ENCODE results near the gene SLC9B1.
"Not testable (repeated sequence)": the region's sequence is repeated elsewhere in the genome, so short reads cannot be mapped to it uniquely, and the experiment has no call there.

The SLC9B1 gene

GRCh38 chr4:102877477-102878106 is 141.9 kb downstream of the SLC9B1 start:
- DNase-seq: not testable (repeated sequence)

GRCh38 chr4:102871772-102872171 is 147.7 kb downstream of the SLC9B1 start:
- DNase-seq: no peak

DNA sequence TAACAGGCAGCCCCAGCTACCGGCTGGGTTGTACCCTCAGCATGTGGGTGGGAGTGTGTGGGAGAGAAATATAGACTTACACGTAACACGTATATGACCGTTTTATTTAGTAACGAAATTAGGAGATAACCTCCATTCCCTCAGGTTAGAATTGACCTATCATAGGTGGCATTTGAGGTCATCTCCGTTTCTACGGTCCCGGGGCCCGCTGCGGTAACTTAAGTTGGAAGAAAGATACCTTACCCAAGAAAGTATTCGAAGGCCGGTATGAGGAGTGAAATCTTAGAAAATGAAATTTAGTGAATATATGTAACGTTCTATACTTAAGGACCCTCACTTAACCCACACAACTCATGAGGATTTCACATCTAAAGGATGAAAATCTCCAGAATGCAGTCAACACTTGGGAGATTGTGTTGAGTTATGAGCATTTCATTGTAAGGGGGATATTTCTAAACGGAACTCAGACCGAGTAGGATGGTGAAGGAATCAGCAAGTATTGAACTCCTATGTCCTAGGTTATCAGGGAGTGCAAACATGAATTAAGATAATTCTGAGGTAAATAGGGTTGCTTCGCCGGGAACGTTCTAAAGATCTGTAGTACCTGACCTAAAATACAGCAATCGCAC is 149.8 kb downstream of the SLC9B1 start:
- DNase-seq: no peak

DNA sequence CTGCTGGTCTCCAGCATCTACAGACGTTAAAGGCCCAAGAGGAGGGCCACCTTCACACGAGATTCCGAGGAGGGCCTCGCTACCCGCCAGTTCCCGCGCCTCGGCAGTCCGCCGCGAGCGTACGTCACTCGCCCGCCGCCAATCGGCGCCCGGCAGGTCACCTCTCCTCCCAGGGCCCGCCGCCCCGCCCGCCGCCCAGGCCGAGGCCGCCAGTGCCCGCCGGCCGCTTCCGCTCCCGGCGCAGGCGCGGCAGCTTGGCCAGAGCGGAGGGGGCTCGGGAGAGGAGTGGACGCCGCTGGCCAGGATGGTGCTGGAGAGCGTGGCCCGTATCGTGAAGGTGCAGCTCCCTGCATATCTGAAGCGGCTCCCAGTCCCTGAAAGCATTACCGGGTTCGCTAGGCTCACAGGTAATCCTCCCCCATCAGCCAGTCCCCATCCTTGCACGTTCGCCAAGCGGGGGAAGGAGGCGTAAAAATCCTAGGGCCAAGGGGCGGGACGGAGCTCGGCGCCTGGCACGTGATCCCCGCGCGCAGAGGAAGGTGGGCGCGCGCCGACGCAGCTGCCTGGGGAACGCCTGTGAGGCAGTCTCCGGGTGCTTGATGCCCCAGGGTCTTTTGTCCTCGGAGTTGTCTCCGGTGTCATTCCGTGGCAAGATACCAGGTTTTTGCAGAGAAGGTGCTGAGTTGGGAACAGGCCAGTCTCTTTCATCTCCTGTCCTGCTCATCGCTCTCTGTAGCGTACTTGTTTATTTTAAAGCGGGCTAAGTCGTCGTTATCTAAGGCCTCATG is 150.5 kb downstream of the SLC9B1 start, which contains the start of gene CISD2:
TSS of gene CISD2 (plus strand) at position 212 of the 788 bp plus-strand sequence. CDS start at position 305, 93 bp downstream.
- peak; percentile 68 for DNase-seq

DNA sequence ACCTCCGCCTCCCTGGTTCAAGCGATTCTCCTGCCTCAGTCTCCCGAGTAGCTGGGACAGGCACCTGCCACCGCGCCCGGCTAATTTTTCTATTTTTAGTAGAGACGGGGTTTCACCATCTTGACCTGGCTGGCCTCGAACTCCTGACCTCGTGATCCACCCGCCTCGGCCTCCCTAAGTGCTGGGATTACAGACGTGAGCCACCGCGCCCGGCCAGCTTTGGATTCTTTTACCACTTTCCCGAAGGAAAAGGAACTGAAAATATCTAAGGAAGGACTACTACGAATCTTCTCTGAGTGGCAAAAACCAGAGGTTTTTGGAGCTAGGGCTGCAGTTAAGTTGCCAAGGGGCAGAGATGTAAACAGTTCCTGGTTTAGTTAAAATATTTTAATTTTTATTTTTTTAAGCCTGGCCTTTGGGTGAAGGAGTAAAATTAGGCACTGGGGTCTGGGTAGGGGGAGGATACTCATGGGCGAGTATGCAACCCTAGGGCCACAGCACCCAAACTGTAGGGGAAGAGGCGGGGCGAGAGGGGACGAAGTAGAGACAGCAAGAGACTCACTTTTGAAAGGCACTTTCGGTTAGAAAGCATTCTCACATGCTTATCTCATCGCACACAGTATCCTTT is 151.2 kb downstream of the SLC9B1 start:
- DNase-seq: no peak

DNA sequence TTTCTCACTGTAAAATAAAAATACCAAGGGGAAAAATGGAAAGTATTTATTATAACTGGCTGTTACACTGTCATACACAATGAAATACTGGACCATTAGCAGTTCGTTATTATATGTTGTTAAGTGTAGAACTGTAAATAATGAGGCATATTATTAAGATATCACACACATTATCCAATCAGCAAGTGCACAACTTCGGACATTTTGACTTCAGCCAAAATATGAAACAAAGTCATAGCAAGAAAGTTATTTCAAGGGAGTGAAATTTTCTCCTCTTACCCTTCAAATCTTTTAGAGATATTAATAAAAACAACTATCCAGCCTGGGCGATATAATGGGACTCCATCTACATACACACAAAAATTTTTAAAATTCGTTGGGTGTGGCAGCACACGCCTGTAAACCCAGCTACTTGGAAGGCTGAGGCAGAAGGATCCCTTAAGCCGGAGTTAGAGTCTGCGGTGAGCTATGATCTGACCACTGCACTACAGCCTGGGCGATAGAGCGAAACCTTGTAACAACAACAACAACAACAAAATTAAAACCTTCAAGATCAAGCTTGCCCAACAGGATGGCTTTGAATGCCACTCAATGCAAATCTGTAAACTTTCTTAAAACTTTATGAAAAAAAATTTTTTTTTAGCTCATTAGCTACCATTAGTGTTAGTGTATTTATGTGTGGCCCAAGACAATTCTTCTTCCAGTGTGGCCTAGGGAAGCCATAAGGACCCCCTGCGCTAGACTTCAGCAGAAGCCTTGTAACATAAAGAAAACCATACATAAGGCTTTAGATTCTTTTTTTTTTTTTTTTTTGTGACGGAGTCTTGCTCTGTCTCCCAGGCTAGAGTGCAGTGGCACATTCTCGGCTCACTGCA is 152.0 kb downstream of the SLC9B1 start:
- DNase-seq: no peak

GRCh38 chr4:102865327-102865726 is 154.2 kb downstream of the SLC9B1 start:
- DNase-seq: not testable (repeated sequence)

- DNase-seq: no peak
Measured at GRCh38 chr4:102862747-102863146, 156.8 kb downstream of the SLC9B1 start.

DNA sequence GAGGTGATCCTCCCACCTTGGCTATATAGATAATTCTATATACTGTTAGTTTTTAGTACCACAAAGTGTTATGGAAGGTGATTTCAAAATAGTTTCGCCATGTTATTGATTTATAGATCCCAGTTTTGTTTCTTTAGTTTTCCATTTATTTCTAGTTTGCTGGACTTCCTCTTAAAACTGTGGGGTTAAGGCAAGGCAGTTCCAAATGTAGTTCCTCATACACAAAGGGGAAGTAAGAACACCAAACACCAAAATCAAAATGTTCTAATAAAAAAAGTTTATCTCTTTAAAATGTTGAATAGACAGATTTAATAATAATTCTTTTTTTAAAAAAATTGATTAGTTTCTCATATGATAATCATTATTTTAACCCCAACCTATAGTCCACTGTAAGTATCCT is 157.5 kb downstream of the SLC9B1 start:
- DNase-seq: no peak

- no peak for DNase-seq
Measured at GRCh38 chr4:102860611-102861324, 158.7 kb downstream of the SLC9B1 start.

GRCh38 chr4:102858828-102859464 is 160.6 kb downstream of the SLC9B1 start:
- DNase-seq: no peak

Data from NCI-H1436 treated with DMSO at 0.1 percent for 48 hours (cell line).